ENCODE results near the gene SLC2A4RG. TPM values are rescaled to one million over a fixed set of nuclear protein-coding genes. Genes with fewer than 3 reads are reported as not detected.

SLC2A4RG gene
- total and polyA plus RNA-seq, 2 of the 4 experiments (the other 2 are of a cell fraction): 5.0 to 50.3 TPM

- no peak overlapping the region for H2BK15ac ChIP-seq (ENCODE audit: low read depth, low read length)
- no peaks in the 10 kb centered on the region for H3K27me3 ChIP-seq (ENCODE audit: control insufficient read depth, insufficient read depth, low read length)
- TF ChIP-seq CEBPB (IDR thresholded peaks at IDR 0.05; ENCODE audit: low read depth, low read length) (no peak), CHD1 (IDR thresholded peaks at IDR 0.05; ENCODE audit: low read depth, low read length) (no peak), RCOR1 (IDR thresholded peaks at IDR 0.05; ENCODE audit: insufficient replicate concordance, low read length) (no peak), RFX5 (IDR thresholded peaks at IDR 0.05; ENCODE audit: low read depth, low read length) (no peak), NFE2L2 (IDR thresholded peaks at IDR 0.05; ENCODE audit: low read depth, low read length) (no peak), USF2 (IDR thresholded peaks at IDR 0.05; ENCODE audit: low read depth, low read length) (no peak), ELK1 (IDR thresholded peaks at IDR 0.05; ENCODE audit: borderline replicate concordance, low read depth, low read length) (no peak), RAD21 (IDR thresholded peaks at IDR 0.05; ENCODE audit: low read length) (no peak), CTCF (conservative IDR thresholded peaks at IDR 0.05; ENCODE audit: low read depth, low read length) (no peak), MAFK (IDR thresholded peaks at IDR 0.05; ENCODE audit: low read depth, low read length) (no peak), SMC3 (IDR thresholded peaks at IDR 0.05; ENCODE audit: low read depth, low read length) (no peak), FOS (IDR thresholded peaks at IDR 0.05; ENCODE audit: low read depth, low read length) (no peak), POLR2A (IDR thresholded peaks at IDR 0.05; ENCODE audit: low read depth, low read length) (no peak), BHLHE40 (IDR thresholded peaks at IDR 0.05; ENCODE audit: low read depth, low read length) (no peak), MAZ (IDR thresholded peaks at IDR 0.05; ENCODE audit: borderline replicate concordance, low read depth, low read length) (no peak), MXI1 (IDR thresholded peaks at IDR 0.05; ENCODE audit: borderline replicate concordance, low read depth, low read length) (no peak)
- H3K4me1 ChIP-seq (ENCODE audit: control insufficient read depth, insufficient read depth, low read length): no peaks in the 10 kb centered on the region
- no peaks in the 10 kb centered on the region; the same call in 1 of the 2 replicates for H4K20me1 ChIP-seq (ENCODE audit: insufficient read depth, low read length)
- H4K5ac ChIP-seq (ENCODE audit: low read depth, low read length): no peak overlapping the region
- H3K79me1 ChIP-seq (ENCODE audit: low read depth in 1 of 2, low read length in 2 of 2): no peaks in the 10 kb centered on the region; a peak in 1 of 4 replicates
- H4K8ac ChIP-seq (ENCODE audit: low read depth in 2 of 2, low read length in 2 of 2): no peak overlapping the region
- H2BK5ac ChIP-seq (ENCODE audit: low read depth, low read length, poor library complexity, severe bottlenecking): no peak overlapping the region
- no peak overlapping the region for H3K27ac ChIP-seq (ENCODE audit: insufficient read depth, low read length)
- H2AK5ac ChIP-seq (ENCODE audit: low read depth, low read length): no peak overlapping the region
- peaks cover 17% of the 10 kb centered on the region; the same call in 1 of the 2 replicates for H3K36me3 ChIP-seq (ENCODE audit: control insufficient read depth, insufficient read depth, low read length)
- no peak overlapping the region for H2BK120ac ChIP-seq (ENCODE audit: low read depth, low read length)
- no peaks in the 10 kb centered on the region for H3K9me1 ChIP-seq (ENCODE audit: insufficient read depth, low read length)
- no peak overlapping the region for H3K56ac ChIP-seq (ENCODE audit: extremely low read depth, insufficient read depth, low read length)
- POLR2A ChIA-PET (ENCODE audit: unreplicated experiment): no interaction called here
- no peak overlapping the region for H3K23ac ChIP-seq (ENCODE audit: low read depth, low read length)
- H3K4ac ChIP-seq (ENCODE audit: low read depth, low read length): no peak overlapping the region
- intact Hi-C loops (cut with micrococcal nuclease) (no loop called here), dilution Hi-C loops (cut with HindIII; ENCODE audit: low sequenced_read_pairs, unreplicated experiment) (no loop called here), in situ Hi-C loops (cut with MboI; ENCODE audit: low sequenced_read_pairs) (no loop called here)
- no peak overlapping the region for H3K18ac ChIP-seq (ENCODE audit: low read depth, low read length)
- ATAC-seq (ENCODE audit: low read depth) (no peak), DNase-seq (no peak)
- H3K9me3 ChIP-seq (ENCODE audit: control insufficient read depth, insufficient read depth, low read length): no peaks in the 10 kb centered on the region
- CTCF ChIA-PET: no interaction called here
- no peak overlapping the region for H3K4me2 ChIP-seq (ENCODE audit: low read depth, low read length)
- H2BK20ac ChIP-seq (ENCODE audit: low read depth, low read length): no peak overlapping the region
- WGBS, 2 experiments (ENCODE audit: extremely low coverage in 2 of 2, insufficient read length in 1 of 2): 83% methylated on average over 6 of the region's 13 CpGs; no CpG with 5 or more reads in 1 of the 2 experiments
- no peak overlapping the region for H3K4me3 ChIP-seq (ENCODE audit: insufficient read depth, low read depth, low read length)
- no peak overlapping the region for H3K14ac ChIP-seq (replicated peaks; ENCODE audit: low read depth, low read length)
- H4K91ac ChIP-seq (ENCODE audit: insufficient read depth, low read depth, low read length): no peak overlapping the region
- H3K9ac ChIP-seq (ENCODE audit: low read depth, low read length): no peak overlapping the region
- H2AFZ ChIP-seq (replicated peaks; ENCODE audit: low read length, poor library complexity): no peak overlapping the region
- H2AK9ac ChIP-seq (replicated peaks; ENCODE audit: low read depth, low read length, poor library complexity): no peak overlapping the region
- BruUV-seq (replicated peaks): no TSS peak
These were observed 8.1 kb downstream of the SLC2A4RG start for GRCh38 chr20:63747622-63748069.

Measured in IMR-90 (cell line).